Islet precursor cell (in vitro differentiated cells): ENCODE results near the gene SLU7.

Source experiments
- DNase-seq: peaks from one replicate; pipeline ENCODE4 v3.0.0-alpha.2; 2018

Gene SLU7

GRCh38 chr5:160418561-160419457, at the start of gene SLU7:
SLU7 (minus strand) TSS chr5:160419081; CDS start chr5:160415294, 3,787 bp downstream.
- peak; percentile 97 for DNase-seq

GRCh38 chr5:160468363-160468975, 49.6 kb upstream of the SLU7 start:
- no peak for DNase-seq

GRCh38 chr5:160467555-160468362, 48.9 kb upstream of the SLU7 start:
- DNase-seq: peak; percentile 87

GRCh38 chr5:160466889-160467554, 48.1 kb upstream of the SLU7 start:
- DNase-seq: no peak

GRCh38 chr5:160466116-160466515, 47.2 kb upstream of the SLU7 start:
- no peak for DNase-seq

GRCh38 chr5:160464466-160464797, 45.6 kb upstream of the SLU7 start:
- DNase-seq: no peak

- DNase-seq: no peak
These were observed 45.0 kb upstream of the SLU7 start for GRCh38 chr5:160463740-160464465.

- DNase-seq: no peak
These were observed 44.3 kb upstream of the SLU7 start for GRCh38 chr5:160463227-160463626.

- no peak for DNase-seq
These were observed 43.3 kb upstream of the SLU7 start for GRCh38 chr5:160462167-160462566.

- DNase-seq: no peak
These were observed 42.5 kb upstream of the SLU7 start for GRCh38 chr5:160461378-160461777.

- DNase-seq: no peak
These were observed 41.6 kb upstream of the SLU7 start for GRCh38 chr5:160460377-160461049.

GRCh38 chr5:160458806-160459800, 40.2 kb upstream of the SLU7 start:
- DNase-seq: no peak

- no peak for DNase-seq
These were observed 38.4 kb upstream of the SLU7 start for GRCh38 chr5:160457252-160457651.

- DNase-seq: no peak
These were observed 37.7 kb upstream of the SLU7 start for GRCh38 chr5:160456480-160457177.

- DNase-seq: no peak
These were observed 36.7 kb upstream of the SLU7 start for GRCh38 chr5:160455600-160455999.

GRCh38 chr5:160453751-160454150, 34.9 kb upstream of the SLU7 start:
- no peak for DNase-seq

- no peak for DNase-seq
These were observed 33.9 kb upstream of the SLU7 start for GRCh38 chr5:160452795-160453194.

- no peak for DNase-seq
These were observed 33.2 kb upstream of the SLU7 start for GRCh38 chr5:160452036-160452435.

- DNase-seq: no peak
These were observed 32.4 kb upstream of the SLU7 start for GRCh38 chr5:160451281-160451680.
